A172 (cell line): ENCODE data around the gene SHLD3. TPM values are rescaled to one million over a fixed set of nuclear protein-coding genes. Genes with fewer than 3 reads are reported as not detected.

Experiments used
- total RNA-seq: library from RNA; depleted of rRNA; stranded (reverse); fragments of >200 nt; shearing (Covaris generic); gene quantifications from 2 replicates; pipeline ENCODE4 v1.2.3, GENCODE V29; 2014; rRNA removed

The SHLD3 gene
- total RNA-seq, 1 experiment from 2014 or later: 9.0 TPM

Other genes starting within 250 kb of the SHLD3 start
- 15.9 and 21.1 TPM in 2 replicates for gene ADAMTS6, start 143.1 kb upstream of the SHLD3 start, total RNA-seq
- 97.1 and 109 TPM in 2 replicates for gene CENPK, start 61.9 kb upstream of the SHLD3 start, total RNA-seq
- 35.4 and 47.1 TPM in 2 replicates for gene PPWD1, start 61.7 kb upstream of the SHLD3 start, total RNA-seq
- 22.1 and 23.2 TPM in 2 replicates for gene TRIM23, start 694 bp upstream of the SHLD3 start, total RNA-seq
- gene TRAPPC13, start within 50 bp of the SHLD3 start, total RNA-seq: 45.8 and 52.1 TPM in 2 replicates
- gene SGTB, start 97.1 kb downstream of the SHLD3 start, total RNA-seq: 17.7 and 20.2 TPM in 2 replicates
- 48.9 and 54.7 TPM in 2 replicates for gene NLN, start 97.2 kb downstream of the SHLD3 start, total RNA-seq